Measurements from ENCODE around the gene NTF4.

GRCh38 chr19:49064768-49065611, at the start of gene NTF4:
- TF ChIP-seq CTCF (conservative IDR thresholded peaks at IDR 0.05), result no peak
- no peak for TF ChIP-seq ZFX (IDR thresholded peaks at IDR 0.05)

All from C4-2B (cell line).